Esophagus muscularis mucosa (tissue), 4 donors: ENCODE measurements around the gene ARHGAP15.

Source experiments
- EP300 ChIP-seq: sonication (generic); formaldehyde crosslinking; IDR thresholded peaks from one replicate; pipeline ENCODE4 v1.6.1; 2017; ENCODE audit warnings: antibody characterized with exemption
- POLR2A ChIP-seq: fragments of 450-650 bp; IDR thresholded peaks from one replicate; pipeline ENCODE4 v1.6.1; 2017; ENCODE audit warnings: antibody characterized with exemption, moderate library complexity, mild to moderate bottlenecking, low read depth
- POLR2AphosphoS5 ChIP-seq, 2 donors: sonication (generic); formaldehyde crosslinking; IDR thresholded peaks; one replicate each; pipeline ENCODE4 v1.6.1; 2017; ENCODE audit warnings: antibody characterized with exemption in 2 of 2
- TF ChIP-seq, protein P1 (sequence below), 3 experiments: fragments of 200-600 bp in 2 of 3; fragments of 450-650 bp in 1 of 3; sonication (generic) in 2 of 3; IDR thresholded peaks; one replicate each; pipeline ENCODE4 v1.5.1; 2017 to 2019; ENCODE audit warnings: antibody characterized with exemption in 3 of 3, mild to moderate bottlenecking in 2 of 3, moderate library complexity in 1 of 3

DNA sequence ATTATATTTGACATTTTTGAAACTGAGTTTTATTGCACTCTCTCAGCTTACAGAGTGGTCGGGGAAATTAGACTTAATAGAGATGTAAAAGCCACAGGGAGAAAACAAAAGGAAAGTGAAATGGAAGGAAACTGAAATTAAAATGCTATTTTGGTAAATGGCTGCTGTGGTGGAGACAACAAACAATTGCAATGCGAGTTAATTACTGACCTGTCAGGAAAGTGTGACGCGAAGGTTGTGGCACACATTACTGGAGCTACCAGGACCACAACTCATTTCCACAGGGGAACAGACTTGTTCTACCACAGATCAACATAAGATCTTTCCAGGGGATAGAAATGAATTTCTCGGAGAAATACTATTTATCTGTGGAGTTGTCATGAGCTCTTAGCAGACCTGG lies 19.5 kb downstream of the ARHGAP15 start:
- TF ChIP-seq, protein P1, sequence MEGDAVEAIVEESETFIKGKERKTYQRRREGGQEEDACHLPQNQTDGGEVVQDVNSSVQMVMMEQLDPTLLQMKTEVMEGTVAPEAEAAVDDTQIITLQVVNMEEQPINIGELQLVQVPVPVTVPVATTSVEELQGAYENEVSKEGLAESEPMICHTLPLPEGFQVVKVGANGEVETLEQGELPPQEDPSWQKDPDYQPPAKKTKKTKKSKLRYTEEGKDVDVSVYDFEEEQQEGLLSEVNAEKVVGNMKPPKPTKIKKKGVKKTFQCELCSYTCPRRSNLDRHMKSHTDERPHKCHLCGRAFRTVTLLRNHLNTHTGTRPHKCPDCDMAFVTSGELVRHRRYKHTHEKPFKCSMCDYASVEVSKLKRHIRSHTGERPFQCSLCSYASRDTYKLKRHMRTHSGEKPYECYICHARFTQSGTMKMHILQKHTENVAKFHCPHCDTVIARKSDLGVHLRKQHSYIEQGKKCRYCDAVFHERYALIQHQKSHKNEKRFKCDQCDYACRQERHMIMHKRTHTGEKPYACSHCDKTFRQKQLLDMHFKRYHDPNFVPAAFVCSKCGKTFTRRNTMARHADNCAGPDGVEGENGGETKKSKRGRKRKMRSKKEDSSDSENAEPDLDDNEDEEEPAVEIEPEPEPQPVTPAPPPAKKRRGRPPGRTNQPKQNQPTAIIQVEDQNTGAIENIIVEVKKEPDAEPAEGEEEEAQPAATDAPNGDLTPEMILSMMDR (IDR thresholded peaks at IDR 0.05): no peak
- TF ChIP-seq POLR2AphosphoS5 (IDR thresholded peaks at IDR 0.05): no peak
- no peak for TF ChIP-seq POLR2A
- TF ChIP-seq EP300: no peak
